GM19043 (cell line): Measurements from ENCODE around the gene FAM186B.

Source experiments
- ATAC-seq: cut with Tn5 transposase; IDR thresholded peaks from one replicate; pipeline ENCODE4 v1.9.1; 2021; ENCODE audit warnings: low read depth; ENCODE audit not compliant: unreplicated experiment

Gene FAM186B

DNA sequence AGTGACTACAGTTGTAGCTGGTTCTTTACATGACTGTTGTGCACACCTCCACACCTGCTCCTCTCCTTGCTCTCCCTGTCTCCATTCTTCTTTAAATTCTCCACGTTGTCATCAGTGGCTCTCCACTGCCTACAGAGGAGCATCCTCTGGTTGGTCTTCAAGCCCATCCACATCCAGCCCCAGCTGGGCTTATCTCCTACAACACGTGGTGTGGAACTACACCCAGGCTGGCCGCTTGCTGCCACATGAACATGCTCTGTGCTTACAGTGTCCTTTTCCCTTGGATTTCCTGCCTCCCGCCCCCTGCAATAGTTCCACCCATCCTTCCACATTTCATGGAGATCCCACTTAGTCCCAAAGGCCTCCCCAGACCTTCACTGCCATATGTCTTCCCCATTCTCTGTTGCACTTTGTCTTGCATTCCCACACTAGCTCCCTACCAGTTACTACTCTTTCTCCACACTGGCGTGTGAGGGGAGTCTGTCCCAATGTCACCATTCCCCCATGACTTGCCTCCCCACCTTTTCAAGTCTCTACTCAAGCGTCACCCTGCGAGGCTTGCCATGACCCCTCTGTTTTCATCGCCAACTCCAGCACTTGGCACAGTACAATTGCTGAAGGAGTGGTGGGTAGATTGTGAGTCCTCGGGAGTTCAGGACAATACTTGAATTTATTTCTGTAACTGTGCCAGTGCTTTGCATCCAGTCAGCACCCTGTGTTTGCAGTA lies 27.7 kb downstream of the FAM186B start:
- ATAC-seq, result no peak

- ATAC-seq, result peak; percentile 4
Observed at GRCh38 chr12:49568442-49569162, 36.8 kb downstream of the FAM186B start.

GRCh38 chr12:49567611-49568441 lies 37.6 kb downstream of the FAM186B start, which contains the start of gene MCRS1:
MCRS1 (minus strand) TSS chr12:49568142; CDS start chr12:49566731, 1,411 bp downstream.
- peak; percentile 82 for ATAC-seq

DNA sequence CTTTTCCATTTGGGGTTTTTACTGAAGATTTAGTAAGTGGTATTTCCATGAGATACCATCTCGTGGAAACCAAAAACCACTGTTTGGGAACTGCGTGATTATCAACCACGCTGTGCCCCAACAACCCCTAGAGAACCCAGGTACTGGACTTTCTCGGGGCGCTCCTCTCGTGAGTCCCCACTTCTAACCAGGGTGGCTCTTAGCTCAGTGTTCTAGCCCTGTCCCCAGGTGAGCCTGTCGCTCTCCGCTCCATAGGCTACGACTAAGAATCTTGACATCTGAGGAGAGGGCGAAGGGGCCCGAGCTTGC lies 38.2 kb downstream of the FAM186B start:
- ATAC-seq, result no peak

DNA sequence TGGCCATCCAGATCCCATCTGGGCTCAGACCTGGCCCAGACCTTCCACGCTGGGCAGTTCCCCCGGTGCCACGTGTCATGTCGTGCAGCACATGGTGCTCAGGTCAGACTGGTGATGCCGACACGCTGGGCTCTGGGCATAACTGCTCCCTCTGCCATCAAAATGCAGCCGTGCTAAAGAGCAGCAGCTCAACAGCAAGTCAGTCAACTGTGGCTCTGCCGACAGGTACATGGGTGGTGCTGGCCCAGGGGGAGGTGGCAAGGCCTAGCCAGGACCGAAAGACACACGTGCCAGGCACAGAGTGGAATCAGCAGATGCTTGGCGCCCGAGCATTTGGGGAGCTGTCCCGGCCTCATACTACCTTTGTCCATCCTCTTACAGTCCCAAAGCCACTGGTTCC lies 39.1 kb downstream of the FAM186B start:
- ATAC-seq, result no peak

- ATAC-seq, result no peak
Observed at GRCh38 chr12:49565406-49566265, 39.8 kb downstream of the FAM186B start.

DNA sequence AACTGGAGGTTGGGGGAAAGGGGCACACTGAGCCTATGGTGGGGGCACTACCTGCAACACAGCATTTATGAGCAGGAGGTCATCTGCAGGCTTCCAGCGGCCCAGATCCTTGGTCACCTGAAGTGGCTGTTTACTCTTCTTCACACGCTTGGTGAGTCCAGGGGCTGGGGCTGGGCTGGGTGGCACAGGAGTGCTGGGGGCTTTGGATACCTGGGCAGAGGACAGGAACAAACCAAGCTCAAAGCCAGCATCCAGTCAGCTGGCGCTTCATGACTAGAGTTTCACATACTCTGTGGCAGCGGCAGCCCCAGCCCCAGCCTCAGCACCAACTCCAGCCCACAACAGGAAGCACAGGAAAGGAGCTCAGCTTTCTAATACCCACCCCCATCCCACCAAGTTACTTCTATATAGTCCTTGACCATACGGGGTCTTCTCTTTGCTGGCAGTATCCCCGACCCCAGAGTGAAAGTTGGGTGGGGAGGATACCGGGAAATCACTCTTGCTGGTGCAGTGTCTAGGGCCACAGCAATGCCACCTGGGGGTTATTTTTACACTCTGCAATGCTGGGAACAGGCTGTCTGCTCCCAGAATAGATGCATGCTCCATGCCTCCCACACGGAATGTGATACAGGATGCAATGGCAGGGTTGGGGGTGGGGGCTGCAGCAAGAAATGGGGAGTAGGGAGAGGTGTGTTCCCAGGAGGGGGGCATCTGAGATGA lies 40.6 kb downstream of the FAM186B start:
- no peak for ATAC-seq

DNA sequence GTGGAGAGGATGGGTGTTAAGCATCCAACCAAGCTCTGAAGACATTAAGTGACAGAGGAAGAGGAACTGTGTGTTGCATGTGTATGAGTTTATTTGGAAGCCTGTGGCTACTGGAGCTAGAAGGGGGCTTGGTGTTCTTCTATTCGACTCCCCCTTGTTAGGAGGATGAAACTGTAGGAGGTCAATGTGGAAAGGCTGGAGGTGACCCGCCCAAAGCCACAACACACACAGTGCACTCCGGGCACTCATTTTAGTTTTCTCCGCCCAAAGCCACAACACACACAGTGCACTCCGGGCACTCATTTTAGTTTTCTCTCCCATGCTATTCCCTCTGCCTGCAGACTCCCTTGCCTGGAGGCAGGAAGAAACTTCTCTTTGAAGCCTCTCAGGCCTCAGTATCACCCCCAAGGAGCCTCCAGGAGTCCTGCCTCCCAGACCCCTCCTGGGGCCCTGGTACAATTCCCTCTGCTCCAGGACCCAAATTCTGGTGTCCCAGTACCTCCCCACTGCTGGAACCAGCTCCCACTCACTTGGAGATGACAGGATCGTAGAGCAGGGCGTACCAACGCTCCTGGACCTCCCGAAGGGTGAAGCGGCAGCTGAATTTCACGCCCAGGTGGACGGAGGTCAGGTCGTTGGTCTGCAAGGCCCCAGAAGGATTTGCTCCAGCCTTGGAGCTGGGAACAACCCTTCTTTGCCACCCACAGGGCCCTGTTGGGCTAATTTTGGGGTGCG lies 41.3 kb downstream of the FAM186B start:
- ATAC-seq, result no peak

DNA sequence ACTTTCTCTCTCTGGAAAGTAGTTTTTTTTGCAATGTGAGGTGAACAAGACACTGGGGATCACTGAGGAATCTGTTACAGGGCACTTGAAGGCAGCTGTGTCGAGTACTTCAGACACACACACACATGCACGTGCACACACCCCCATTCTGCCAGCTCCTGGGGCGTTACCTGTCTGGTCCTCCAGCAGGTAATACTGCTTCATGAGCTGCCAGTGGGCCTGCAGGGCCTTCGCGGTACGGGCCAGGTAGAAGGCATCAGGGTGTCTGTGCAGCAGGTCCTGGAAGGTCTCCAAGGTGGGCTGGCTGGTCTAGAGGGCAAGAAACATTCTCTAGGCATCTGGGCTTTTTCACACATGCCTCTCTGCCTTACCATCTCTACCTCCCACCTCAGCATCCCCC lies 42.6 kb downstream of the FAM186B start:
- ATAC-seq, result no peak

DNA sequence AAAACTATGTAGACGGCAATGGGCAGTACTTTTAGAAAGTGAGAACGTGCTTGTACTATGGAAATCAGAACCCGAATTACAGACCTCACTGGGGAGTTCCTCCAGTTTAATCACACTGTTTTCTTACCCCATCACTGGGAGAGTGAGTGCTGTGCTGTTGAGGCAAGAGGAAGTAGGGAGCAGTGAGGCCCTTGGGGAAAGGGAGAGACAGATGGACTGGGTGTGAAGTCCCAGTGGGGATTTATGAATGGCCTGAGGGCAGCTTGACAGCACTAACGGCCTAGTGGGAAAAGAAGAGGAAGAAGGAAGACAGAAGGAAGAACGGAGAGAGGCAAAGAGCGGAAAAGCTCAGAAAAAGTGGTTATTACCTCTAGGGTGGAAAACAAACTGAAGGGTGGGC lies 43.2 kb downstream of the FAM186B start:
- no peak for ATAC-seq

GRCh38 chr12:49560695-49561094 lies 44.7 kb downstream of the FAM186B start:
- no peak for ATAC-seq

GRCh38 chr12:49559011-49559675 lies 46.3 kb downstream of the FAM186B start:
- no peak for ATAC-seq

DNA sequence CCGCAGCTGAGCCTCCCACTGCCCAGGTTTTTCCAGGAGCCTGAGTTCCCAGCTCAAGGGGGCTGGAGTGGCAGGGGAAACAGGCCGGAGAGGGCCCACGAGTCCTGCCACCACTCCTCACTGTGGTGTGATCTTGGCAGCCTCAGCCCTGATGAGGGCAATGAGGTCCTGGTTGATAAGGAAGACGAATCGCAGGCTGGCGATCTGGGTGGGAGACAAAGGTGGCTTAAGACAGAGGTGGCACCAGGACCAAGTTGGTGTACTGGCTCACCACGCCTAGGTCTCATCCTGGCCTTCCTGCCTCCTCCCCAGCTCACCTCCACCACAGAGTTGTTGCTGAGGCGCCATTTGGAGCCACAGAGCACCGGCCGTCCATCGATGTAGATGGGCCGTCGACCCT lies 46.9 kb downstream of the FAM186B start:
- no peak for ATAC-seq

GRCh38 chr12:49557917-49558215 lies 47.6 kb downstream of the FAM186B start:
- no peak for ATAC-seq

- ATAC-seq, result no peak
Observed at GRCh38 chr12:49557187-49557916, 48.1 kb downstream of the FAM186B start.

- ATAC-seq, result no peak
Observed at GRCh38 chr12:49556391-49557186, 48.9 kb downstream of the FAM186B start.

DNA sequence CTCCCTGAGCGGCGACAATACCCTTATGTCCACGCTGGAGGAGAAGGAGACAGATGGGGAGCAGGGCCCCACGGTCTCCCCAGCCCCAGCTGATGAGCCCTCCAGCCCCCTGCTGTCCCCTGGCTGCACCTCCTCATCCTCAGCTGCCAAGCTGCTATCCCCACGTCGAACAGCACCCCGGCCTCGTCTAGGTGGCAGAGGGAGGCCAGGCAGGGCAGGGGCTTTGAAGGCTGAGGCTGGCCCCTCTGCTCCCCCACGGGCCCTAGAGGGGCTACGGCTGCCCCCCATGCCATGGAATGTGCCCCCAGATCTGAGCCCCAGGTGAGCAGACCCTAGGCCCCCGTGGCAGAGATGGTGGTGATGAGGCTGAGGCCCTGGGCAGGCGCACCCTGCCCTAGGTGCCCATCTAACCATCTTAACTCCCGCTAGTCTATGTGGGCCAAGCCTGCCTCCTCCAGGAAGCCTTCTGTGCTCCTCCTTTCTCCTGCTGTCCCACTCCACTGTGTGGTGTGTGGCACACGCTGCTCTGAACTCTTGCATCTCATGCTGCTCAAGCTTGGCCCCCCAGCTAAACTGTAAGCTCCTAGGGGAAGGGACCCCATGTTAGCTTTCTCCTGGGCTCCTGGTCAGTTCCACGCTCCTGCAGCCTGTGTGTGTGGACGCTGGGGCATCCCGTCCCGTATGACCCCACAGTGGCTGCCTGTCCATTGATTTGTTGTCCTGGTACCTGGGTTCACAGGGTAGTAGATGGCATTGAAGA lies 49.6 kb downstream of the FAM186B start:
- no peak for ATAC-seq
